Sigmoid colon (tissue), 7 donors: ENCODE results near the gene STXBP4. TPM values are rescaled to one million over a fixed set of nuclear protein-coding genes. Genes with fewer than 3 reads are reported as not detected.
A peak's percentile ranks its signal among the peaks of the same experiment; 100 is the strongest.

Experiments used
- DNase-seq: peaks from one replicate; pipeline ENCODE4 v3.0.0-alpha.2; 2019
- H3K27ac ChIP-seq, 4 donors: fragments of 200-600 bp; sonication (generic); one replicate each; pipeline ENCODE4 v1.5.1; 2016 to 2019; ENCODE audit warnings: mild to moderate bottlenecking in 1 of 4
- H3K27me3 ChIP-seq, 3 donors: fragments of 200-600 bp; sonication (generic); one replicate each; pipeline ENCODE4 v1.5.1; 2019; ENCODE audit warnings: mild to moderate bottlenecking in 1 of 3
- H3K36me3 ChIP-seq, 4 donors: fragments of 200-600 bp; sonication (generic); one replicate each; pipeline ENCODE4 v1.5.1; 2016 to 2019
- H3K4me1 ChIP-seq, 4 donors: fragments of 200-600 bp; sonication (generic); one replicate each; pipeline ENCODE4 v1.5.1; 2017 to 2019
- H3K4me3 ChIP-seq, 4 donors: fragments of 200-600 bp; sonication (generic); one replicate each; pipeline ENCODE4 v1.5.1; 2017 to 2019; ENCODE audit warnings: mild to moderate bottlenecking in 2 of 4, moderate library complexity in 1 of 4
- H3K9me3 ChIP-seq, 4 donors: fragments of 200-600 bp in 3 of 4; sonication (generic) in 3 of 4; one replicate each; pipeline versions ENCODE4 v1.5.1 to v1.6.1; 2013 to 2019
- EP300 ChIP-seq, 4 donors: sonication (generic); formaldehyde crosslinking; IDR thresholded peaks; one replicate each; pipeline ENCODE4 v1.6.1; 2017; ENCODE audit warnings: antibody characterized with exemption in 4 of 4
- POLR2A ChIP-seq, 2 donors: fragments of 450-650 bp; IDR thresholded peaks; one replicate each; pipeline ENCODE4 v1.6.1; 2016; ENCODE audit warnings: antibody characterized with exemption in 2 of 2, mild to moderate bottlenecking in 2 of 2, moderate library complexity in 2 of 2
- POLR2AphosphoS5 ChIP-seq, 4 donors: sonication (generic); formaldehyde crosslinking; IDR thresholded peaks; one replicate each; pipeline ENCODE4 v1.6.1; 2017; ENCODE audit warnings: antibody characterized with exemption in 4 of 4
- WGBS, 2 donors: extraction: QIAGEN DNeasy Blood & Tissue Kit; methylation state at CpG; one replicate each; pipeline ENCODE4 v1.1.7; 2013; 5-methylcytosine and 5-hydroxymethylcytosine counted together
- intact Hi-C: fragments of 100-400 bp; cut with DNase I; formaldehyde crosslinking; loops from one replicate; pipeline ENCODE4 v1.15.1; 2023
- polyA plus RNA-seq, 3 donors: library from polyadenylated mRNA; stranded (reverse); fragments of 200-250 nt; gene quantifications; one replicate each; pipeline ENCODE4 v1.2.3, GENCODE V29; 2013
- total RNA-seq, 4 donors: library from RNA; depleted of rRNA; stranded (reverse); fragments of >200 nt; gene quantifications; one replicate each; pipeline ENCODE4 v1.1.0, GENCODE V29; 2016
- TF ChIP-seq, protein P1 (sequence below), 4 experiments: fragments of 450-650 bp in 3 of 4; fragments of 200-600 bp in 1 of 4; IDR thresholded peaks; one replicate each; pipeline ENCODE4 v1.5.1; 2016 to 2019; ENCODE audit warnings: antibody characterized with exemption in 4 of 4, mild to moderate bottlenecking in 3 of 4, moderate library complexity in 2 of 4
- donor health status: healthy with polysubstance abuse.
- donor health status: Bipolar disorder and iron deficiency.
- donor health status: healthy.

STXBP4 gene
- total and polyA plus RNA-seq, 7 donors: under 0.01 to 25.2 (median 15.0) TPM

DNA sequence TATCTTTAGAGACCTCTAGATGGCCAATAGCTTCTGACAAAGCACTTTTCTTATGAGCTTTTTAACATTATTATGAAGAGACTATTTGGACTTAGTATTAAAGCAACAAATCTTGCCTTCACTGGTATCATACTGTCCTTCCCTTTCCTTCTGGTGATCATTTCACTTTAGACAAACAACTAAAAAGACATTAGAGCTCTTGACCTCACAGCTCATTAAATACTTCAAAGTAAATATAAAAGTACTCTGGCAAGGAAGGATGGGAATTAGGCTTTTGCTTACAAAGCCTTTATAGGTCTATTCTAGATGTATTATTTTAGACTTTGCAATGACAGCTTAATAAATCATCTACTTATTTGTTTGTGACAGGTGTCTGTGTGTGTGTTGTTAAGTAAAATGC, 11.1 kb downstream of the STXBP4 start:
- H3K4me3 ChIP-seq: no peak overlapping the region
- DNase-seq: no peak
- no peak overlapping the region for H3K27ac ChIP-seq
- intact Hi-C loops: no loop called here
- no peaks in the 10 kb centered on the region for H3K36me3 ChIP-seq
- peaks cover 0 to 6% (median 0%) of the 10 kb centered on the region in 4 donors for H3K9me3 ChIP-seq
- TF ChIP-seq POLR2A (IDR thresholded peaks at IDR 0.05) (no peak), EP300 (IDR thresholded peaks at IDR 0.05) (no peak), POLR2AphosphoS5 (IDR thresholded peaks at IDR 0.05) (no peak)
- TF ChIP-seq, protein P1, sequence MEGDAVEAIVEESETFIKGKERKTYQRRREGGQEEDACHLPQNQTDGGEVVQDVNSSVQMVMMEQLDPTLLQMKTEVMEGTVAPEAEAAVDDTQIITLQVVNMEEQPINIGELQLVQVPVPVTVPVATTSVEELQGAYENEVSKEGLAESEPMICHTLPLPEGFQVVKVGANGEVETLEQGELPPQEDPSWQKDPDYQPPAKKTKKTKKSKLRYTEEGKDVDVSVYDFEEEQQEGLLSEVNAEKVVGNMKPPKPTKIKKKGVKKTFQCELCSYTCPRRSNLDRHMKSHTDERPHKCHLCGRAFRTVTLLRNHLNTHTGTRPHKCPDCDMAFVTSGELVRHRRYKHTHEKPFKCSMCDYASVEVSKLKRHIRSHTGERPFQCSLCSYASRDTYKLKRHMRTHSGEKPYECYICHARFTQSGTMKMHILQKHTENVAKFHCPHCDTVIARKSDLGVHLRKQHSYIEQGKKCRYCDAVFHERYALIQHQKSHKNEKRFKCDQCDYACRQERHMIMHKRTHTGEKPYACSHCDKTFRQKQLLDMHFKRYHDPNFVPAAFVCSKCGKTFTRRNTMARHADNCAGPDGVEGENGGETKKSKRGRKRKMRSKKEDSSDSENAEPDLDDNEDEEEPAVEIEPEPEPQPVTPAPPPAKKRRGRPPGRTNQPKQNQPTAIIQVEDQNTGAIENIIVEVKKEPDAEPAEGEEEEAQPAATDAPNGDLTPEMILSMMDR (IDR thresholded peaks at IDR 0.05): no peak
- peaks cover 0 to 15% (median 7%) of the 10 kb centered on the region in 4 donors for H3K4me1 ChIP-seq
- no peaks in the 10 kb centered on the region for H3K27me3 ChIP-seq

DNA sequence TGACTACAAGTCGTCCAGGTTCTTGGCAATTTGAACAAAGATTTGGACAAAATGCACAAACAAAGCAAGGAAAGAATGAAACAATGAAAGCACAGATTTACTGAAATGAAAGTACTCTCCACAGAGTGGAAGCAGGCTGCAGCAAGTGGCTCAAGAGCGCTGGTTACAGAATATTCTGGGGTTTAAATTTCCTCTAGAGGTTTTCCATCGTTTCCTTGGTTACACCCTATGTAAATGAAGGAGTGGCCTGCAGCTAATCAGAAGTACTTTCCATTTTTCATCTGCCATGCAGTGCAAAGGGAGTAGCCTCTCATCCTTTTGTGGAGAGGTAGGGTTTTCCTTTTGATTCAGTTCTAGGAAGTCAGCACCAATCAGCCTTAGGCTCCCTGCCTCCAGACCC, 11.8 kb downstream of the STXBP4 start:
- Histone ChIP-seq H3K4me1 (peaks cover 0 to 15% (median 7%) of the 10 kb centered on the region in 4 donors), H3K9me3 (peaks cover 0 to 6% (median 0%) of the 10 kb centered on the region in 4 donors), H3K27ac (no peak overlapping the region), H3K27me3 (no peaks in the 10 kb centered on the region), H3K4me3 (no peak overlapping the region), H3K36me3 (no peaks in the 10 kb centered on the region)
- no peak for TF ChIP-seq EP300 (IDR thresholded peaks at IDR 0.05)
- 63 to 90% methylated on average over 3 of the region's 3 CpGs for WGBS, 2 donors
- intact Hi-C loops: no loop called here
- DNase-seq: no peak

DNA sequence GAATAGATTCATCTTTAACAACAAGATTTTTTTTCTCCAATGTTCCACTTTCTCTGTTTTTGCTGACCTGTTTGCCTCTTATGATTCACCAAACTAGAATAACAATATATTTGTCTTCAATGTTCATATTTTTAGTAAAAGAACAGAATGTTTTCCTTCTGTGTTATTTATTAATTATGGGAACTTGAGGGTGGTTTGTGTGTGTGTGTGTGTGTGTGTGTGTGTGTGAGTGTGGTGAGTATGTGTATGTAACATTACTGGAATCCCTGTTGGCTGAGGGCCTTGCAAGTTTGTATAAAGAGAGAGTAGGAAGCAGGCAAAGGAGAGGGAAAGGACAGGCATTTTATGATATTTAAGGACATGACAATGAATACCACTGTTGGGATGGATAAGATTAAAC, 13.8 kb downstream of the STXBP4 start:
- Histone ChIP-seq H3K36me3 (peaks cover 0 to 8% (median 0%) of the 10 kb centered on the region in 4 donors), H3K4me3 (no peak overlapping the region), H3K4me1 (peaks cover 0 to 15% (median 7%) of the 10 kb centered on the region in 4 donors), H3K27me3 (no peaks in the 10 kb centered on the region), H3K9me3 (peaks cover 0 to 6% (median 0%) of the 10 kb centered on the region in 4 donors), H3K27ac (no peak overlapping the region)
- intact Hi-C loops: no loop called here
- TF ChIP-seq, protein P1 (IDR thresholded peaks at IDR 0.05): no peak
- TF ChIP-seq POLR2AphosphoS5 (IDR thresholded peaks at IDR 0.05) (no peak), EP300 (IDR thresholded peaks at IDR 0.05) (no peak)
- peak; percentile 66 for DNase-seq

DNA sequence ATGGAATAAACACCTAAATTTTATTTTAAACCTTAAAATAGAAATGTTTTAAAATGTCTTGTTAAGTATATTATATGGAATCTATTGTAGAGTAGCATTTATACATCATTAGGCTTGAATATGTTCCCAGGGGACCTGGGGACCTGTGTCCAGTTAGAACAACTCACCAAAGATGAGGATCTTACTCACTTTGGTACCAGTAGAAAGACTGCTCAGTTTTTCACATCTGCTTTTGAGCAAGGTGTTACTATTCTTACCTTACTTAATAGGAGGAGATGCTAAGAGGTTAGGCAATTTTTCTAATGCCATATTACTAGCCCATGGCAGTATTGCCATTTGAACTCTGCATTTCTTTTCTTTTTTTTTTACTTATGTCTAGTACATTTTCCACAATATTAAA, 14.7 kb downstream of the STXBP4 start:
- Histone ChIP-seq H3K4me1 (peaks cover 0 to 15% (median 7%) of the 10 kb centered on the region in 4 donors), H3K27me3 (no peaks in the 10 kb centered on the region), H3K36me3 (peaks cover 0 to 8% (median 0%) of the 10 kb centered on the region in 4 donors), H3K27ac (peak overlapping the region in 1 of 4 donors; percentile 6), H3K4me3 (no peak overlapping the region), H3K9me3 (peaks cover 0 to 6% (median 0%) of the 10 kb centered on the region in 4 donors)
- intact Hi-C loops: no loop called here
- TF ChIP-seq POLR2A (IDR thresholded peaks at IDR 0.05) (no peak), POLR2AphosphoS5 (IDR thresholded peaks at IDR 0.05) (no peak), EP300 (IDR thresholded peaks at IDR 0.05) (no peak)
- TF ChIP-seq, protein P1 (IDR thresholded peaks at IDR 0.05): no peak
- DNase-seq: no peak

DNA sequence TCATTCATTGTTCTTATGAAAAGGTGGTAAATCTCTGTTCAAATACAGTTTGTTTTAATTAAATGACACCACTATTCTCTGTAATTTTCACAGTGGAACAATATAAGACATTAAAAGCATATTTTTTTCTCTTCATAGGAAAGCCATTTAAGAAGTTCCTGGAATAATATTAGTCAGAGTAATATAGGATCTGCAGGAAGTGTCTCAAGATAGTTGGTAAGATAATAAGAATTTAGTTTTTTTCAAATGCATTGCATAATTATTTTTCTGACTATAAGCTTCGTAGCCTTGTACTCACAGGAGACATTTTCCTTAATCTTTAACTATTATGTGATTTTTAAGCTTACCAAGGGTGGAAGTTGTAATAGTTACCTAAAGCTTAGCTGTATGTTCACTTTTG, 16.9 kb downstream of the STXBP4 start:
- TF ChIP-seq, protein P1 (IDR thresholded peaks at IDR 0.05): no peak
- TF ChIP-seq POLR2AphosphoS5 (IDR thresholded peaks at IDR 0.05): no peak
- no peak for TF ChIP-seq EP300 (IDR thresholded peaks at IDR 0.05)
- no peak for TF ChIP-seq POLR2A (IDR thresholded peaks at IDR 0.05)
- WGBS, 2 donors: 86 to 91% methylated on average over 1 of the region's 1 CpG
- Histone ChIP-seq H3K4me1 (peaks cover 0 to 15% (median 7%) of the 10 kb centered on the region in 4 donors), H3K27me3 (no peaks in the 10 kb centered on the region), H3K4me3 (no peak overlapping the region), H3K27ac (no peak overlapping the region), H3K9me3 (peaks cover 0 to 2% (median 0%) of the 10 kb centered on the region in 4 donors), H3K36me3 (peaks cover 0 to 8% (median 0%) of the 10 kb centered on the region in 4 donors)
- DNase-seq: no peak
- intact Hi-C loops: no loop called here
